ENCODE measurements around the gene TMEM138.

TMEM138 gene

DNA sequence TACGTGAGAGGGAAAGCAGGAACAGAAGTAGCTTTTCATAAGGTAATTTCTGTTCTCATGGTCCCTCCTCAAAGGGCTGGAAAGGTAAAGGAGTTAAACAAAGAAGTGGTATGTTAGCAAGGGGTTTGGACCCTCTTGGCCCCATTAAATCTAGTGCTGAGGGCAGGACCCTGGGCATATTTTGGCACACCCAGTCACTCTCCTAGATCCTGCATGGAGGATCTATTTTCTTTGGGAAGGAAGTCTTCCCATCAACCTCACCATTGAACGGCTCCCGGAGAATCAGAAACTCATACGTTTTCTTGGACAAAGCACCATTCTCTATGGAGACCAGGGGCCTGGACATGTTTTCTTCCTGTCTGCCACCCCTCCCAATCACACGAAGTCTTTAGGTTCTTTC, 41.9 kb downstream of the TMEM138 start:
- TF ChIP-seq MYC (IDR thresholded peaks at IDR 0.05; ENCODE audit: low read depth, low read length), result no peak
- TF ChIP-seq, protein P1, sequence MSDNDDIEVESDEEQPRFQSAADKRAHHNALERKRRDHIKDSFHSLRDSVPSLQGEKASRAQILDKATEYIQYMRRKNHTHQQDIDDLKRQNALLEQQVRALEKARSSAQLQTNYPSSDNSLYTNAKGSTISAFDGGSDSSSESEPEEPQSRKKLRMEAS (IDR thresholded peaks at IDR 0.05; ENCODE audit: low read depth, low read length), result no peak
- TF ChIP-seq, protein P2, sequence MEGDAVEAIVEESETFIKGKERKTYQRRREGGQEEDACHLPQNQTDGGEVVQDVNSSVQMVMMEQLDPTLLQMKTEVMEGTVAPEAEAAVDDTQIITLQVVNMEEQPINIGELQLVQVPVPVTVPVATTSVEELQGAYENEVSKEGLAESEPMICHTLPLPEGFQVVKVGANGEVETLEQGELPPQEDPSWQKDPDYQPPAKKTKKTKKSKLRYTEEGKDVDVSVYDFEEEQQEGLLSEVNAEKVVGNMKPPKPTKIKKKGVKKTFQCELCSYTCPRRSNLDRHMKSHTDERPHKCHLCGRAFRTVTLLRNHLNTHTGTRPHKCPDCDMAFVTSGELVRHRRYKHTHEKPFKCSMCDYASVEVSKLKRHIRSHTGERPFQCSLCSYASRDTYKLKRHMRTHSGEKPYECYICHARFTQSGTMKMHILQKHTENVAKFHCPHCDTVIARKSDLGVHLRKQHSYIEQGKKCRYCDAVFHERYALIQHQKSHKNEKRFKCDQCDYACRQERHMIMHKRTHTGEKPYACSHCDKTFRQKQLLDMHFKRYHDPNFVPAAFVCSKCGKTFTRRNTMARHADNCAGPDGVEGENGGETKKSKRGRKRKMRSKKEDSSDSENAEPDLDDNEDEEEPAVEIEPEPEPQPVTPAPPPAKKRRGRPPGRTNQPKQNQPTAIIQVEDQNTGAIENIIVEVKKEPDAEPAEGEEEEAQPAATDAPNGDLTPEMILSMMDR (IDR thresholded peaks at IDR 0.05; ENCODE audit: low read depth, low read length), result no peak
- no peak for TF ChIP-seq POLR2A (IDR thresholded peaks at IDR 0.05; ENCODE audit: extremely low read depth, insufficient read length)
- no peak overlapping the region for H3K4me3 ChIP-seq (ENCODE audit: low read depth, low read length)
- DNase-seq (ENCODE audit: low read depth), result no peak

DNA sequence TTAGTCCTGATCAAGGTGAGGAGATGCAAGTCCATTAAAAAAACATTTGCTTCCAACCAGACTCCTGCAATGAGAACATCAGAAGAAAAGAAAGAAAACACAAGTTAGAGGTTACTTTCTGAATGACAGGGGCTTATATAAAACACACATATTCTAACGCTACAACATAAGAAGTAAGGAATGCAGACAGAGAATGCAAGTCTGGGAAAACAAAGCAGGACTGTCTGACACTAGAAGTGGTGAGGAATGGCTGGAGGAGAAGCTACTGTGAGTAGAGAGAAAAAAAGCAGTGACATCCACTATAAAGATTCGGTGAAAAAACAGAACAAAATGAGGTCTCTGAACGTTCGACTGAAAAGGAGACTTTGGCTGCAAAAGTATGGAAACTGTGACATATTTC, 42.5 kb downstream of the TMEM138 start:
- no peak overlapping the region for H3K4me3 ChIP-seq (ENCODE audit: low read depth, low read length)
- TF ChIP-seq POLR2A (IDR thresholded peaks at IDR 0.05; ENCODE audit: extremely low read depth, insufficient read length) (no peak), MYC (IDR thresholded peaks at IDR 0.05; ENCODE audit: low read depth, low read length) (no peak)
- TF ChIP-seq, protein P1 (IDR thresholded peaks at IDR 0.05; ENCODE audit: low read depth, low read length), result no peak
- TF ChIP-seq, protein P2 (IDR thresholded peaks at IDR 0.05; ENCODE audit: low read depth, low read length), result no peak
- DNase-seq (ENCODE audit: low read depth), result no peak

DNA sequence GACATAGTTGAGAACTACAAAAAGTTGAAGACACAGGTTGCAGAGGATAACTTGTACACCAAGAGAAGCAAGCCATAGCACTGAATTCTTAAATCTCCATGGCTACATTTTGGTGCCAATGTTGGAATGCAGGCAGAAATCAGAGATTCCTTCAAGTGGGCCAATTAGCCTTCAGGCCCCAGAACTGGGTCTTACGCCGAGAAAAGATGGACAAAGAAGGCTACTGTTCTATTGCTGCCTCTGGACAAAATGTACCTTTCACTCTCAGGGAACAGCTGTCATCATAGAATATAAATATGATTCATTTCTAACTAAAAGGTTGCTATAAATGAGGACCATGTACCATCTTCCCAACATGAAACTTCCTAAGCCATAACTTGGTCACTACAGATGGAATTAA, 43.9 kb downstream of the TMEM138 start:
- H3K4me3 ChIP-seq (ENCODE audit: low read depth, low read length), result no peak overlapping the region
- no peak for DNase-seq (ENCODE audit: low read depth)
- TF ChIP-seq, protein P2 (IDR thresholded peaks at IDR 0.05; ENCODE audit: low read depth, low read length), result no peak
- no peak for TF ChIP-seq MYC (IDR thresholded peaks at IDR 0.05; ENCODE audit: low read depth, low read length)
- no peak for TF ChIP-seq POLR2A (IDR thresholded peaks at IDR 0.05; ENCODE audit: extremely low read depth, insufficient read length)
- TF ChIP-seq, protein P1 (IDR thresholded peaks at IDR 0.05; ENCODE audit: low read depth, low read length), result no peak

DNA sequence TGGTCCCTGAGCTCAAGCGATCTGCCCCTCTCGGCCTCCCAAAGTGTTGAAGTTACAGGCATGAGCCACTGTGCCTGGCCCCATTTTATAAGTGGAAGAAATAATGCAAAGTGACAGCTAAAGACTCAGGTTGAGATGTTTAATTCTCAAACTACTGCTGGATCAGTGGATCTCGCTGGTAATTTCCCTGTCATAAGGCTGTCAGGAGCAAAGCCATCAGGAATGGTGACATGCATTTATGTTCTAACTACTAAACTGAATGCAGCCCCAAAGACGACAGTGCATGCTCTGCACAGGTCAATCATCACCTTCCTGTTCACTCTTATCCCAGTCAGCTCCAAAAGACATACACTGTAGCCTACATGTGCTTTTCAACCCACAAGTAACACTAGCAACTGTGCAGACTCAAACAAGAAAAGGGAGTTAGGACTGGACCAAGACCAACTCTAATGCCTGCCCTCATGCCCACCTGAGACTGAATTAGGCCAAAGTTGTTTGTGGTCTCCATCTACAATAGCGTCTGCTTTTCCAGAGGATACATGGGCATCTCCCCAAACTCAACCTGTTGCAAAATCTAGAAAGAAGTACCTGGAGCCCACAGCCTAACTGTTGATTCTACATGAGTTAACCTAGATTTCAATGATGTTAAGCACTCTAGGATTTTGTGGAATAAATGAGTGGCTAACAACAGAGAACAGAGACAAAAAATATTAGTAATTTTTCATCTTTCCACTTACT, 45.0 kb downstream of the TMEM138 start:
- TF ChIP-seq, protein P2 (IDR thresholded peaks at IDR 0.05; ENCODE audit: low read depth, low read length), result no peak
- TF ChIP-seq, protein P1 (IDR thresholded peaks at IDR 0.05; ENCODE audit: low read depth, low read length), result no peak
- TF ChIP-seq MYC (IDR thresholded peaks at IDR 0.05; ENCODE audit: low read depth, low read length), result no peak
- no peak overlapping the region for H3K4me3 ChIP-seq (ENCODE audit: low read depth, low read length)
- no peak for DNase-seq (ENCODE audit: low read depth)

DNA sequence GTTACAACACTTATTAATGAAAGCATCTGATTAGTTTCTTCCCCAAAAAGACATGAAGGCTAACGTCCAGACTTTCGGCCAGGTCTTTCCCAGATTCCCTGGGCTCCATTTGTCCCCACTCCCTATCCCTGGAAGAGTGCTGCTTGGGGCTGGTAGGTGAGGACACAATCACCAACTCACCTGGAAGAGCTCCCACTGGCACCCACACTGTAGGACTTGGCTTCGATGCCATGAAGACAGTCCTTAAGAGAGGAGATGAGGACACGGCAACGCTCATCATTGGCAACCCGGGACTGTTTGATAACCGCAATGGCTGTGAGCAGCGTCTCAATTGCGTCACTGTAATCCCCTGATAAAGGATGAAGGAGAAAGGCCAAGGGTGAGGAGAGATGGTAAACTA, 49.4 kb downstream of the TMEM138 start:
- DNase-seq (ENCODE audit: low read depth), result no peak
- TF ChIP-seq, protein P2 (IDR thresholded peaks at IDR 0.05; ENCODE audit: low read depth, low read length), result no peak
- no peak for TF ChIP-seq MYC (IDR thresholded peaks at IDR 0.05; ENCODE audit: low read depth, low read length)
- TF ChIP-seq, protein P1 (IDR thresholded peaks at IDR 0.05; ENCODE audit: low read depth, low read length), result no peak
- TF ChIP-seq POLR2A (IDR thresholded peaks at IDR 0.05; ENCODE audit: extremely low read depth, insufficient read length), result no peak
- no peak overlapping the region for H3K4me3 ChIP-seq (ENCODE audit: low read depth, low read length)

Measured in NB4 (cell line).